Neural cell (in vitro differentiated cells): Measurements from ENCODE around the gene SFXN1. TPM values are rescaled to one million over a fixed set of nuclear protein-coding genes. Genes with fewer than 3 reads are reported as not detected.

Experiments used
- H2AFZ ChIP-seq: fragments of 200-600, 300-800 bp; sonication (generic), shearing (Covaris generic); 2 replicates; pipeline ENCODE4 v1.6.0; 2014; ENCODE audit warnings: low read depth, mild to moderate bottlenecking, antibody characterized with exemption, low read length, moderate library complexity
- H3F3A ChIP-seq: fragments of 200-600 bp; shearing (Covaris generic); 2 replicates; pipeline ENCODE4 v1.6.1; 2016; ENCODE audit warnings: mild to moderate bottlenecking, moderate library complexity, mixed read lengths, antibody characterized with exemption, low read length; ENCODE audit not compliant: insufficient read depth, poor library complexity, severe bottlenecking
- H3K27ac ChIP-seq: fragments of 200-600, 300-800 bp; sonication (generic), shearing (Covaris generic); 2 replicates; pipeline ENCODE4 v1.5.1; 2014; ENCODE audit warnings: mild to moderate bottlenecking, low read length, moderate library complexity
- H3K27me3 ChIP-seq: fragments of 300-800, 200-600 bp; sonication (generic), shearing (Covaris generic); 2 replicates; pipeline ENCODE4 v1.6.0; 2014; ENCODE audit warnings: mild to moderate bottlenecking, low read depth, low read length, moderate library complexity; ENCODE audit not compliant: insufficient read depth
- H3K36me3 ChIP-seq: fragments of 300-800, 200-600 bp; sonication (generic), shearing (Covaris generic); 2 replicates; pipeline ENCODE4 v1.5.1; 2014; ENCODE audit warnings: mild to moderate bottlenecking, antibody characterized with exemption, low read length, moderate library complexity; ENCODE audit not compliant: insufficient read depth
- H3K4me2 ChIP-seq: fragments of 300-800, 200-600 bp; sonication (generic), shearing (Covaris generic); 2 replicates; pipeline ENCODE4 v1.6.0; 2014; ENCODE audit warnings: mild to moderate bottlenecking, low read length
- H3K4me3 ChIP-seq: fragments of 300-800, 200-600 bp; sonication (generic), shearing (Covaris generic); 2 replicates; pipeline ENCODE4 v1.5.1; 2014; ENCODE audit warnings: mild to moderate bottlenecking, low read length, moderate library complexity
- H3K79me2 ChIP-seq: fragments of 200-600 bp; shearing (Covaris generic); replicated peaks from 2 replicates; pipeline ENCODE4 v1.6.0; 2014; ENCODE audit warnings: mild to moderate bottlenecking, low read length, moderate library complexity; ENCODE audit not compliant: insufficient read depth
- H3K9ac ChIP-seq: fragments of 300-800, 200-600 bp; sonication (generic), shearing (Covaris generic); 2 replicates; pipeline ENCODE4 v1.6.1; 2016; ENCODE audit warnings: mild to moderate bottlenecking, low read length, mixed read lengths
- H3K9me2 ChIP-seq: fragments of 200-600 bp; shearing (Covaris generic); 2 replicates; pipeline ENCODE4 v1.6.1; 2016; ENCODE audit warnings: mild to moderate bottlenecking, low read length, mixed read lengths; ENCODE audit not compliant: insufficient read depth
- H3K9me3 ChIP-seq: fragments of 200-600, 300-800 bp; sonication (generic), shearing (Covaris generic); 2 replicates; pipeline ENCODE4 v1.6.1; 2016; ENCODE audit warnings: mild to moderate bottlenecking, mixed run types, low read length, moderate library complexity, mixed read lengths
- H4K20me1 ChIP-seq: fragments of 200-600 bp; shearing (Covaris generic); 2 replicates; pipeline ENCODE4 v1.6.1; 2016; ENCODE audit warnings: mild to moderate bottlenecking, mixed run types; ENCODE audit not compliant: insufficient read depth
- CTCF ChIP-seq: fragments of 450-650 bp; IDR thresholded peaks from 2 replicates; pipeline ENCODE4 v1.5.1; 2014; ENCODE audit warnings: antibody characterized with exemption, mild to moderate bottlenecking, moderate library complexity; ENCODE audit not compliant: poor library complexity, severe bottlenecking
- EP300 ChIP-seq: fragments of 450-650 bp; conservative IDR thresholded peaks from 2 replicates; pipeline ENCODE4 v1.6.1; 2014; ENCODE audit warnings: antibody characterized with exemption, mild to moderate bottlenecking, moderate library complexity; ENCODE audit not compliant: poor library complexity, severe bottlenecking
- EZH2 ChIP-seq: fragments of 200-600, 300-800 bp; shearing (Covaris generic), sonication (generic); IDR thresholded peaks from 2 replicates; pipeline ENCODE4 v1.6.1; 2014; ENCODE audit warnings: antibody characterized with exemption, low read length, borderline replicate concordance, mild to moderate bottlenecking; ENCODE audit not compliant: insufficient read depth, poor library complexity, severe bottlenecking
- MXI1 ChIP-seq: fragments of 450-650 bp; conservative IDR thresholded peaks from 2 replicates; pipeline ENCODE4 v1.6.1; 2014; ENCODE audit warnings: antibody characterized with exemption, mild to moderate bottlenecking; ENCODE audit not compliant: poor library complexity, severe bottlenecking
- POLR2AphosphoS5 ChIP-seq: IDR thresholded peaks from 2 replicates; pipeline ENCODE4 v1.6.1; 2012
- RAD21 ChIP-seq: fragments of 450-650 bp; conservative IDR thresholded peaks from 2 replicates; pipeline ENCODE4 v1.6.1; 2014; ENCODE audit warnings: antibody characterized with exemption, mild to moderate bottlenecking, moderate library complexity
- REST ChIP-seq: IDR thresholded peaks from 2 replicates; pipeline ENCODE4 v1.6.1; 2012; ENCODE audit warnings: borderline replicate concordance
- SMC3 ChIP-seq: fragments of 450-650 bp; conservative IDR thresholded peaks from 2 replicates; pipeline ENCODE4 v1.6.1; 2014; ENCODE audit warnings: antibody characterized with exemption, mild to moderate bottlenecking, moderate library complexity; ENCODE audit not compliant: poor library complexity
- TAF1 ChIP-seq: IDR thresholded peaks from 2 replicates; pipeline ENCODE4 v1.6.1; 2012; ENCODE audit warnings: low read depth
- polyA plus RNA-seq: library from polyadenylated mRNA; depleted of rRNA; stranded (reverse); fragments of >200 nt; gene quantifications from 2 replicates; pipeline ENCODE4 v1.2.3, GENCODE V29; 2014

SFXN1 gene
- polyA plus RNA-seq, 1 donor from 2014 or later: 109 TPM

GRCh38 chr5:175436359-175436758 is 42.0 kb upstream of the SFXN1 start:
- H3K4me2 ChIP-seq: no peak overlapping the region
- no peak overlapping the region for H3K27ac ChIP-seq
- H3K27me3 ChIP-seq: no peaks in the 10 kb centered on the region
- H3F3A ChIP-seq: no peaks in the 10 kb centered on the region
- H4K20me1 ChIP-seq: no peaks in the 10 kb centered on the region
- no peak overlapping the region for H3K4me3 ChIP-seq
- no peaks in the 10 kb centered on the region for H3K9me2 ChIP-seq
- H3K36me3 ChIP-seq: no peaks in the 10 kb centered on the region
- no peak for TF ChIP-seq POLR2AphosphoS5
- TF ChIP-seq REST: no peak
- TF ChIP-seq MXI1: no peak
- no peak for TF ChIP-seq RAD21
- no peak for TF ChIP-seq EP300
- TF ChIP-seq SMC3: no peak
- TF ChIP-seq CTCF: no peak
- TF ChIP-seq EZH2: no peak
- TF ChIP-seq TAF1: no peak
- no peak overlapping the region for H2AFZ ChIP-seq
- no peaks in the 10 kb centered on the region for H3K9me3 ChIP-seq
- H3K79me2 ChIP-seq: no peaks in the 10 kb centered on the region
- no peak overlapping the region for H3K9ac ChIP-seq

GRCh38 chr5:175438234-175438857 is 40.0 kb upstream of the SFXN1 start:
- H3F3A ChIP-seq: no peaks in the 10 kb centered on the region
- H2AFZ ChIP-seq: no peak overlapping the region
- H3K9ac ChIP-seq: no peak overlapping the region
- no peaks in the 10 kb centered on the region for H3K9me2 ChIP-seq
- H4K20me1 ChIP-seq: no peaks in the 10 kb centered on the region
- no peaks in the 10 kb centered on the region for H3K79me2 ChIP-seq
- no peak overlapping the region for H3K4me3 ChIP-seq
- H3K27me3 ChIP-seq: peaks cover 16% of the 10 kb centered on the region
- H3K9me3 ChIP-seq: no peaks in the 10 kb centered on the region
- H3K36me3 ChIP-seq: no peaks in the 10 kb centered on the region
- no peak overlapping the region for H3K27ac ChIP-seq
- no peak overlapping the region for H3K4me2 ChIP-seq
- TF ChIP-seq REST (no peak), POLR2AphosphoS5 (no peak), RAD21 (no peak), CTCF (no peak), TAF1 (no peak), MXI1 (no peak), EP300 (no peak), SMC3 (no peak), EZH2 (no peak)
